Omental fat pad (tissue), 4 donors: ENCODE measurements around the gene DARS1. TPM values are rescaled to one million over a fixed set of nuclear protein-coding genes. Genes with fewer than 3 reads are reported as not detected.
"Not testable (repeated sequence)": the region's sequence is repeated elsewhere in the genome, so short reads cannot be mapped to it uniquely, and the experiment has no call there.

Experiments used
- ATAC-seq: fragments of 150-250 bp; one replicate; pipeline ENCODE4 v1.9.1; 2016; ENCODE audit warnings: mild to moderate bottlenecking, moderate library complexity; ENCODE audit not compliant: low FRiP score
- DNase-seq: peaks from one replicate; pipeline ENCODE4 v3.0.0-alpha.2; 2019; ENCODE audit warnings: low spot score
- CTCF ChIP-seq, 3 donors: fragments of 450-650 bp; IDR thresholded peaks; one replicate each; pipeline ENCODE4 v1.5.1; 2016 to 2017; ENCODE audit warnings: antibody characterized with exemption in 3 of 3, mild to moderate bottlenecking in 3 of 3, moderate library complexity in 2 of 3
- total RNA-seq, 4 donors: library from RNA; depleted of rRNA; stranded (reverse); fragments of >200 nt; gene quantifications; one replicate each; pipeline ENCODE4 v1.1.0, GENCODE V29; 2016

DARS1 gene
- total RNA-seq, 4 donors from 2014 or later: 59.3 to 76.3 (median 68.2) TPM

GRCh38 chr2:135890835-135891234 lies 94.6 kb downstream of the DARS1 start:
- TF ChIP-seq CTCF (IDR thresholded peaks at IDR 0.05): no peak
- ATAC-seq (no peak), DNase-seq (no peak)

- ATAC-seq (no peak), DNase-seq (no peak)
- TF ChIP-seq CTCF (IDR thresholded peaks at IDR 0.05): no peak
Measured at GRCh38 chr2:135890149-135890548, 95.3 kb downstream of the DARS1 start.

GRCh38 chr2:135888587-135888986 lies 96.8 kb downstream of the DARS1 start:
- not testable (repeated sequence) for DNase-seq, ATAC-seq

- TF ChIP-seq CTCF (IDR thresholded peaks at IDR 0.05): no peak
- no peak for ATAC-seq
- DNase-seq: no peak
Measured at GRCh38 chr2:135885709-135886108, 99.7 kb downstream of the DARS1 start.

- ATAC-seq (no peak), DNase-seq (no peak)
- no peak for TF ChIP-seq CTCF (IDR thresholded peaks at IDR 0.05)
Measured at GRCh38 chr2:135882415-135882814, 103.0 kb downstream of the DARS1 start.

GRCh38 chr2:135876770-135877169 lies 108.7 kb downstream of the DARS1 start:
- not testable (repeated sequence) for DNase-seq, ATAC-seq

- no peak for TF ChIP-seq CTCF (IDR thresholded peaks at IDR 0.05)
- ATAC-seq: peak; percentile 98
- DNase-seq: peak; percentile 89
Measured at GRCh38 chr2:135876066-135876711, 109.2 kb downstream of the DARS1 start, which contains the start of gene MCM6. MCM6 (minus strand) TSS chr2:135876443; CDS start chr2:135876365, 78 bp downstream.

- ATAC-seq (peak; percentile 73), DNase-seq (peak; percentile 24)
- TF ChIP-seq CTCF (IDR thresholded peaks at IDR 0.05): no peak
Measured at GRCh38 chr2:135875491-135876065, 109.8 kb downstream of the DARS1 start.
